GM18519 (cell line): ENCODE data around the gene AFF1.
"Not testable (repeated sequence)": the region's sequence is repeated elsewhere in the genome, so short reads cannot be mapped to it uniquely, and the experiment has no call there.

Source experiments
- ATAC-seq: cut with Tn5 transposase; IDR thresholded peaks from one replicate; pipeline ENCODE4 v1.9.1; 2021; ENCODE audit warnings: mild to moderate bottlenecking, moderate library complexity; ENCODE audit not compliant: unreplicated experiment, low FRiP score

The AFF1 gene

DNA sequence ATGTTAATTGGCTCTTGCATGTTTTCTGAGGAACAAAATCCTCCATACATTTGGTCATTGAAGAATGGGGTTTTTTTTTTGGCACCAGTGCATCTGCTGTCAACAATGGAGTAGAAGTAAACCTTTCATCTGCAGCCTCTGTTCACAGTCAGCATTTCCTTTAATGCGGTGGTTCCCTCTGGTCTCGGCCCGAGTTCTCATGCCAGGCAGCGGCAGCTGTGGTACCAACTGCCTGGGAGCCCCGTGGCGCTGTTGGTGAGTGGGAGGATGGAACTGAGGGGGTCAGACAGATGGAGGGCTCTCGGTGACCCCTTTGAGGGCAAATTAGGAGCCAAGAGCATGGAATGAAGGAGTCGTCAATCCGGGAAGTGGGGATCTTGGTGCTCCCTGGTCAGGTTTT lies 114.7 kb downstream of the AFF1 start:
- ATAC-seq, result no peak

DNA sequence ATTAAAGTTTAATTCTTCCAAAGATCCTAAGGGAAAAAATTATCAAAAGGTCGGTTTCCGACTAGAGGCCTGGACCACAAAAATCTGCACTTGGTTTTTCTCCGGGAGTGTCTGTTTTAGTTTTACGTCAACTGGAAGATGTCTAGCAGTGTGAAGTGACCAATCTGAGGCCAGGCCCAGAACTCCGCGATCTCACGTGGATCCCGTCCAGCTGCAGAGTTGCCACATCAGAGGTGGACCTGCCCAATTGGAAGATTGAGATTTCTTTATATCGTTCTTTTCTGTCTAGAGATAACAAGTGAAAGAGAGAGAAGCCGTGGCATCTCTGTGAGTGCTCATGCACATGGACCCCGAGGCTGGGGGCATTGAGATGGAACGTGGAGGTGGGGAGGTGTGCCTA lies 115.8 kb downstream of the AFF1 start:
- no peak for ATAC-seq

DNA sequence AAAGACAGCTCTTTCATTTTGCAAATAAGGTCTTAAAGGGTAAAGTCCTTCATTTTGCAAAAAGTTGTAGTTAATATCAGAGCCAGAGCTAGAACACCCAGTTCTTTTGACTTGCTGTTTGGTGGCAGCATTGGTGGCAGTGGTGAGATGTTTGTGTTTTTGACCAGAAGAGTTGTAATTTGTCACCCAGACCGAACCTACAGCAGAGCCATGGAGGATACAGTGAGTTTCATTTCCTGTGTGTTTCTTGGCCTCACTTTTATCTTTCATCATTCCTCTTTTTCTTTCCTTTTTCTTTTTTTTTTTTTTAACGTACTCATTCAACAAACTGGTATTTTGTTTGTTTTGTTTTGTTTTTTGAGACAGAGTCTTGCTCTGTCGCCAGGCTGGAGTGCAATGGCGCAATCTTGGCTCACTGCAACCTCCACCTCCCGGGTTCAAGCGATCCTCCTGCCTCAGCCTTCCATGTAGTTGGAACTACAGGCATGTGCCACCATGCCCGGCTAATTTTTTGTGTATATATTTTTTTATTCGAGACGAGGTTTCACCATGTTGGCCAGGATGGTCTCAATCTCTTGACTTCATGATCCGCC lies 116.4 kb downstream of the AFF1 start:
- no peak for ATAC-seq

DNA sequence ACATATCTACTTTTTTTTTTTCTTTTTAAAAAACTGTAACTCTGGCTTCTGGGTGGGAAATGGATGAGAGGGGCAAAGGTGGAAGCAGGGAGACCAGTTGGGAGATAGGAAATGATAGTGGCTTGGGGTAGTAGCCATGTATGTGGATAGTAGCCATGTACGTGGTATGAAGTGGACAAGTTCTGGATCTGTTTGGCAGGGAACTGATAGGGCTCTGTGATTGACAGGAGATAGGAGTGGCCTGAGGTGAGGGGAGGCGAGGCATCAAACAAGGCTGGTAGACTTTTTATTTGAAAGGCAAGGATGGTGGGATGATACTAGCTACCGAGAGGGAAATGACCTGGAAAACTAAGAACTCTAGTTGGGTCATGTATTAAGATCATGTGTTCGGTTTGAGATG lies 117.8 kb downstream of the AFF1 start:
- ATAC-seq, result no peak

DNA sequence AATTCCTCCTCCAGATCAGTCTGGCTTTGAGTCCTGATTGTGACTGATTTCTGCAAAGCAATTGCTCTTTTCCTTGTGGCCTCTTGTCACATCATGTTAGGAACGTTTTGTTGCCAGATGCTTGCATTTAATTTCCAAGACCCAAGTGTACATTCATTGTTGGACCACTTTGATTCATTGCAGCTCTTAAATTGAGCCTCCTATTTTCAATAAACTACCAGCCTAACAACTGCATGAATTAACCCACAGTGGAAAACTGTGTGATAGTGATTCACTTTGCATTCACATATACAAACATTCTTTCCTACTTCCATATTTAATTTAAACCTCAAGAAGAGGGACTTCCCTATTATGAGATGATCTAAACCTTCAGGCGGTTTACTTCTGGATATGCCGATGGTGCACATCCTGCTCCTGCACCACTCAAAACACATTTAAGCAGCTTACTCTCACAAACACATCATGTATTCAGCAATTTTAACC lies 118.4 kb downstream of the AFF1 start:
- ATAC-seq, result no peak

DNA sequence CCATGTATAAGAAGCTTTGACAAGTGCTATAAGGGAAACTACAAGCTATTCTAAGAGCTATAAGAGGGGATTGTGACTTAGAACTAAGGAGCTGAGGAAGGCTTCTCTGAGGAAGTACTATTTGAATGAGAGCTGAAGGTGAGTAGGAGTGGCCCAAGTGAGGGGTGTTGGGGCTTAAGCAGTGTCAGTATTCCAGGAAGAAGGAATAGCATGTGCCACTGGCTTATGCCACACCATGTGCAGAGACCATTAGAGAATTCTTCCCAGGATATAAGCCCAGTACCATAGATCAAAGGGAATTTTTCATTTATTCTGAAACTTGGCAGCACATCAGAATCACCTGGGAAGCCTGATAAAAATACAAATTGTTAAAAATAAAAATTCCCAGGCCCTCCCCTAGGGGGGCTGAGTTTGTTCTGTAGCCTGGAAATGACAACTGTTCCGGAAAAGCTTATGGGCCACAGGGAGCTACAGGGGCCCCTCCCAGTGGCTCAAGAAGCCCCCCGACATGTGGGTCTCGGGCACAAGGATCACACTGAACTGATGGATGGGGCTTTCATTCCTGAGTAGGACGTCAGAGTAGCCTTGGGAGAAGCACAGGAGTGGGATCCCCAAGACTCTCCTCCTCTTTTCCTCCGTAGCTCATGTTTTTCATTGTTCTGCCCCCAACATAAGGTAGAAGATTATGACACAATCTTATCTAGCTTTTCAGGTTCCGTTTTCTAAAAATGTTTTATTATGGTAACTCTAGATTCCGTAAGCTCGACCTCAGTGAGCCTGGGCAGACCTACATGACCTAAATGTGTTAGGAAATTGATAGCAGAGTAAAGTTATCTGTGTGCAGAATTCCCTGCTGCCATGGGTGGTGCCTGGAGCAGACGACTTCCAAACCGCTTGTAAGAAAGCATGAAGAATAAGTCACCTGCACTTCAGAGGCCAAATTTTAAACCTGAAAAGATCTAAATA lies 119.3 kb downstream of the AFF1 start:
- no peak for ATAC-seq

DNA sequence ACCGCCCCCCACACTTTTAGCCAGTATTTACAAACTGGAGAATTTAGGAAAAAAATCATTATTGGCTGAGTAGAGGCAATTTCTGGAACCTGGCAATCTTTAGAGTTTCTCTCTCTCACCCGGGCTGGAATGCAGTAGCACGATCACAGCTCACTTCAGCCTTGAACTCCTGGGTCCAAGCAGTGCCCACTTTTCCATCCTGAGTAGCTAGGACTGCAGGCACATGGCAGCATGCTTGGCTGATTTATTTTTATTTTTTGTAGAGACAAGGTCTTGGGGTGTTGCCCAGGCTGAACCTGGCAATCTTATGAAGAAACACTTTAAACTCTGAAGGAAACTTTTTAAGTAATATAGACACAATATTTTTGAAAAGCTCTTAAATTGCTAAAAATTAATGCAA lies 120.1 kb downstream of the AFF1 start:
- no peak for ATAC-seq

DNA sequence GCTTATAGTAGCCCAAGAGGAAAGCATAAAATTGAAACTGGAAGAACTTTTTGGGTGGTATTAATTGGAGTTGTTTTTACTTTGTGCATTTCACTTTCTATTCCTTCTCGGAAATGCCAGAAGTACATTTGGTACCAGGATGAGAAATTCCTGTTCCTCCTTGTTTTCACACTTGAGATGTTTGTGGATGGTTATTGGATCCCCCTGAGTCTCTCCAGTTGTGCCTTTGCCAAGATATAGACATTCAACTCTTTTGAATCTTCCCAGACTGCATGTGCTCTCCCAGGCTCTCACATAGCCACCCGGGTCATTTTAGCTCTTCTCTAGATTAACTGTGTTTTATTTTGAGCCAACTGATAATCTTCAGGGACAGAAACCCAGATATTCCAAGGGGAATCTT lies 120.5 kb downstream of the AFF1 start:
- ATAC-seq, result no peak

DNA sequence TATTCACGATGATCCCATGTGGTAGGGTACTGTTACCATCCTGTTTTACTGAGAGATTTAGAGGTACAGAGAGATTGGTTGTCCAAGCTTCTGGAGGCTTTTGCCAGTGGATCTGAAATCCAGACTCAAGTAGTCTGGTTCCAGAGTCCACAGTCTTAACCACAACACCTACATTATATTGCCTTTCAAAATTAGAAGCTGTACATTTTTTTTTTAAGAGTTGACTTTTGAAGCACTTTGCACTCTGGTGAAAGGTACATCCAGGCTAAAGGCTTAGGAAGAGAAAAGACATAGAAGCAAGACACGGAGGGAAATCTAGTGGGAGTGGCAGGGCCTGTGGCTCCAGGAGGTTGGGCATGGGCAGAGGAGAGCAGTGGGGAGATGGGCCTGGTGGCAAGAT lies 122.1 kb downstream of the AFF1 start:
- ATAC-seq, result no peak

DNA sequence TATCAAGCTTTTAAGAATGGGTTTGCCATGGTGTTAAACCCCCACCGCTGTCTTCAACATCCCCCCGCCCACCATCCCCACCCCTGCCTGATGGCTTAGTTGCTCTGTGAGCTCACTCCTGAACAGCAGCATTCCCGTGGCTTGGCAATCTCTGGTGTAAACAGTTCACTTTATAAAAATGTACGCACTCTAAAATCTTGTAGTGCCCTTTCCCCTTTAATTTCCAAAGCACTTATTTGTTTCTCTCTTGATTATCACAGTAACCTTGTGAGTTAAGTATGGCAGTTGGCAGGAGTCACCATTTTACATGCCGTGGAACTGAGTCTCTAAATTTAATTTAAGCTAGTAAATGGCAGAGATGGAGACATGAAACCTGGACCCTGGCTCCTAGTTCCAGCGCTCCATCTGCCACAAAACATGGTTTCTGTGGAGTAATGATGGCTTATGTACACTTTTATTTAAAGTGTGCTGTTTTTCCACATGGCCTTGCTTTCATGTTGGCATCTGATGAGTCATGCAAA lies 123.1 kb downstream of the AFF1 start:
- ATAC-seq, result no peak

DNA sequence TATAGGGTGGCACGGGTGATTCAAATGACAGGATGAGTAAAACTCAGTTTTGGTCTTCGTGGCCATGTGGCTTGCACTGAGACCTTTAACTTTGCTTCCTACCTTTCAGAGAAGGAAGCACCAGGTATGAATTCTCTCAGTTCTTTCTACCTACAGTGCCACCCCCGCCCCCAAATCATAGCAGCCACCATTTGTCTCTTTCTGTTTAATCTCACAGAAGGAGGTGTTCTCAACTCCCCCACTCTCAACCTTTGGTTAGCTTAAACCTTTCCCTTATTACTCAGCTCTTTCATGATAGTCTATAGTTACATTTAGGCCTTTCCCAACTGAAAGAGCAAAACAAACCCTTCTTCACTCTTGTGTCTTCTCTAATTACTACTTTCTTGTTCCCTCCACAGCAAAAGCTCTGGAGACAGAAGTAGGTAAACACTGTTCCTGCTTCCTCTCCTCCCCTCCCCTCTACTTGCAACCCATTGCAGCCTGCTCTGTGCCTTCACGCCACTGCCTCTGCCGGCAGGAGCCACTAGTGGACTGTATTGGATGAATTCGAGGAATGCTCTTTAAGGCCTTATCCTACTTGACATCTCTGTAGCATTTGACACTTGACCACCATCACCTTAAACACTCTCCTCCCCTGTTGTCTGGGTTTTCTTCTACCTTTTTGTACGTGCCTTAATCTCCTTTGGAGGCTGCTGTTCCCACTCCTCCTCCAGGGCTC lies 123.7 kb downstream of the AFF1 start:
- no peak for ATAC-seq

DNA sequence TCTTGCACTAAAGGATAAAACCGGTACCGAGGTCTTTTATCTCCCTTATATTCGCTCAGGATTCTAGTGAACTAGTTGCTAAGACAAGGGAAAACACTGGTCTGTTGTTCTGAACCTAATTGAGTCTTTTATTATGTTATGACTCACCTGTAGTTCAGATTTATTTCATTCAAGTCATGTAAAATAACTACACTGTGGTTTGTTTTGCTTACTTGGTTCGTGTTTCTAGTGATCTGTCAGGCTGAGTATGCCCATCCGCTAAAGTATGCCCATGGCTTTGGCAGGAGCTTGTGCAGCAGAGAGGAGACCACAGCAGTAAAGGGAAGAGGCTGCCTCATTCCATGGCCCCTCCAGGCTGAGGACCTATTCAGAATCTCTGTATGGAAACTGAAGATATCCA lies 126.1 kb downstream of the AFF1 start:
- ATAC-seq, result no peak

DNA sequence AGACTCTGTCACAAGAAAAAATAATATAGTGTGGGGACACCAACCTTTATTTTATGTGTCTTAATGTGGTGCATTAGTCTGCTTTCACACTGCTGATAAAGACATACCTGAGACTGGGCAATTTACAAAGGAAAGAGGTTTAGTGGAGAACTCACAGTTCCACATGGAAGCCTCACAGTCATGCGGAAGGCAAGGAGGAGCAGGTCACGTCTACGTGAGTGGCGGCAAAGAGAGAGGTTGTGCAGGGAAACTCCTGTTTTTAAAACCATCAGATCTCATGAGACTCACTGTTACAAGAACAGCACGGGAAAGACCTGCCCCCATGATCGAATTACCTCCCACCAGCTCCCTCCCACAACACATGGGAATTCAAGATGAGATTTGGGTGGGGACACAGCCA lies 130.2 kb downstream of the AFF1 start:
- ATAC-seq, result no peak

DNA sequence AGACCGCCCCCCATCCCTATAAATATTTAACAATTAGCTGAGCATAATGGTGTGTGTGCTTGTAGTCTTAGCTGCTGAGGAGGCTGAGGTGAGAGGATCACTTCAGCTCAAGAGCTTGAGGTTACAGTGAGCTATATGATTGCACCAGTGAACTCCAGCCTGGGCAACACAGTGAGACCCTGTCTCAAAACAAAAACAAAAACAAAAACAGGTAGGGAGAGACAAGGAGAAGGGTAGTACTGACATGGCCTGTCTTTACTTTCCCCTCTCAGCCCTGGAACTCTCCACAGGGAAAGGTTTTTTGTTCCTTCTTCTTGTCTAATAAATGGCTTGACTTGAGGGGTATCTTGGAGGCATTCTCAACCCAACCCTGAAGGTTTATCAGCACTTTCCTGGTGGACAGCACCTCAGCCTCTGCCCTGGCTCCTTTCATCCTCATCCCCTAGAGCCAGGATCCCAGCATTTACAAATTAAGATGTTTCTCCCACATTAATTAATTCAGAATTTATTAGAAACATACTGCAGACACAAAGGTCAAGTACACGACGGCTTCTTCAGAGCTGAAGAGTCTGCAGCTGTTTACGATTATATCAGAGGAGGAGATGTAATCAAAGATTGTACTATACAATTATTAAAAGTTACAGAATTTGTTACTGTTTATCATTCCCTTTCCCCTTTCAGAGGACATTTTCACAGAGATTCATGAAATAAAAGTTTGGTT lies 131.8 kb downstream of the AFF1 start:
- no peak for ATAC-seq

DNA sequence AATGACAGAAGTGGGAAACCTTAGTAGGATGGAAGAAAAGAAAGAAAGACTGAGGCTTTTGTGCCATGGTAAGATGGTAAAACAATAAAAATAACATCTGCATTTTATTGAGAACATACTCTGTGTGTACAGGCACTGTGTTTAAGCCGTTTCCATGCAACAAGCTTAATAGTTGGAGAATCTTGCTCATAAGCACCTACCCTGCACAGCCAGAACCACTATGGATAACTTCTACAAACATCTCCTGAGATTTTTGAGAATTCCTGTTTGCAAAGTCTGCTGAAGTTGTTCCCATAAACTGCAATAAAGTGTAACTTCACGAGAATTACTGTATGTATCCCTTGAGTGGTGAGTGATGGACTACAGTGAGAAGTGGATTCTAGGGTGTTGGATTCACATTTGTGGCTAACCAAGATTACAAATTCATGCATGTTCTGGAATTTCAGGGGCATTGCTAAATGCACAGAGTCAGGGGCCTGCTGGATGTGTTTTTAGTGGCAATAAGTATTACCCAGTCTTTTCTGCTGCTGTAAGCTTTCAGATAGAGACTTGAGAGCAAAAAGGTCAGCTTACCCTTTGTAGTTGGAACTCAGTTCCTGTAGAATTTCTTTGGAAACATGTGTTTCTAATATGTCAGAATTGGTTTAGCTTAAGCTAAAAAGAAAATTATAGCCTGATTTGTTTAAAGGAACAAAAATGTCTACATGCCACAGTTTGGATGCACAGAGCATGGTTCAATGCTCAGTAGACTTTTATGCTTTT lies 132.5 kb downstream of the AFF1 start:
- ATAC-seq, result no peak

DNA sequence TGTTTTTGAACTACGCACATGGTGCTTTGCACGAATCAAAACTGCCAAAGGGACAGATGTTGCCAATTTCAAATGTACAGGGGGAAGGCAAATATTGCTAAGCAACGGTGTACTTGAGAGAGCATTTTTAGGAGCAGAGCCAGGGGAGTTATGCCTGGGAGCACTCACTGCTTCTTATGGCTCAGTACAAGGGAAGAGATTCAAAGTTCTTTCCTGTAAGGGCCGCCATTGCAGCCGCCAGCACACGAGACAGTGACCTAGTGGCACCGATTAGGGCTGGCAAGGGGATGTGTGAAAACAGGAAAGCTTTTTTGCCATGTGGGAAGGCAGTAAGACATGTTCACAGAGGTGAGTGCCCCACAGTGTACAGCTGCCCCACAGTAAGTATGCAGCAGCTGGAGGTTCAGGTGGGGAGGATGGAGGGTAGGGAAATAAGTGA lies 133.8 kb downstream of the AFF1 start:
- ATAC-seq, result no peak

DNA sequence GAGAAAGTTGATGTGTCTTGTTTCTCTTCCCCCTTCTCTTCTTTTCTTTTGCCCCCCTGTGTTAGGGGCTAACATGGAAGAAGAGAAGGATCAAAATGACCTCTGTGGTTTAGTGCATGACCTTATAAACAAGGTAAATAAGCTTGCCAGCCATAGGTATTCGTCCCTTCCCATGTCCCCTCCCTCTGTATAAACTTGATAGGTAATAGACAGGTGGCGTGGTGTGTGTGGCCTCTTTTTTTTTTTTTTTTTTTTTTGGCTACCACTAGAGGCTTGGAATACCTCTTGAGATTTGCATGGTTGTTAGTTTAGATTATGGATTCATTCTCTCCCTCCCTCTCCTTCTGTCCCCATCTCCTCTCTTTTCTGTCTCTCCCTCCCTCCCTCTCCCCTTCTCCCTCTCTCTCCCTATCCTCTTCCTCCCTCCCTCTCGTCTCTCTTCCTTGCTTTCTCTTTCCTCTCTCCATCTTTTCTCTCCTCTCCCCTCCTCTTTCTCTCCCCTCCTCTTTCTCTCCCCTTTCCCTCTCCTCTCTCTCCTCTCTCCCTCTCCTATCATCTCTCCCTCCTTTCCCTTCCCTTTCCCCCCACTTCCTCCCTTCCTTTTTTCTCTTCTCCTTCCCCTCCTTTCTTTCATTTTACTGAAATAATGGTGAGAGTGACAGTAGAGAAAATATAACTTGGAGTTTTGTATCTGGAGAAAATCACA lies 134.4 kb downstream of the AFF1 start:
- no peak for ATAC-seq

DNA sequence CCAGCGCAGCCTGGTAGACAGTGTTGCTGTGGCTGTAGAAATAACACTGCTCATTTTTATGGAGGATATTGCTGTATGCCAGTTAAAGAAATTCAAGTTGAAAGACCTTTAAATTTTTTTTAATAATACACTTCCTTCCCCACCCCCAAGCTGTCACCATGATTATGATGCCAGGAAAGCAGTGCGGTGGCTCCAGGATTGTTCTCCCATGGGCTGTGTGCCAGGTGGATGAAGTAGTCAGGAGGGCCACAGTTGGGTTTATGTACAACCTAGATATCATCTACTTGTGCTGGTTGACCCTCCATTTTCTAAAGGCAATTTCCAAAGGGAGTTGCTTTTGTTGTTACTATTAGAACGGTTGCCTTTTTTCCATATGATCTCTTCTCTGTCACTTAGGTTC lies 136.6 kb downstream of the AFF1 start:
- ATAC-seq, result no peak

DNA sequence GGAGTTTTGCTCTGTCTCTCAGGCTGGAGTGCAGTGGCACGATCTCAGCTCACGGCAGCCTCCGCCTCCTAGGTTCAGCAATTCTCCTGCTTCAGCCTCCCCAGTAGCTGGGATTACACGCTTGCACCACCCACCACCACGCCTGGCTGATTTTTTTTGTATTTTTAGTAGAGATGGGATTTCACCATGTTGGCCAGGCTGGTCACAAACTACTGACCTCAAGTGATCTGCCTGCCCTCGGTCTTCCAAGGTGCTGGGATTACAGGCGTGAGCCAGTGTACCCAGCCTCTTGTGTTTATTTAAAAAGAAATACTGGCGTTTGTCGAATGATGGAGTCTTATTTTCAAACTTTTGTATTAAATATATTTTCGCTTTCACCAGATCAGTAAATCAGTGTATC lies 137.7 kb downstream of the AFF1 start:
- ATAC-seq, result not testable (repeated sequence)
